A549 (cell line): ENCODE measurements around the gene MSMB.

Experiments
- BHLHE40 ChIP-seq: IDR thresholded peaks from 2 replicates; pipeline ENCODE4 v1.6.1; 2012; ENCODE audit warnings: low read depth, low read length, inconsistent platforms
- CEBPB ChIP-seq, 2 experiments: fragments of >200 bp in 1 of 2; sonication (Bioruptor Twin) in 1 of 2; formaldehyde crosslinking in 1 of 2; IDR thresholded peaks; 2 replicates each; pipeline ENCODE4 v1.6.1; 2012 to 2016
- CTCF ChIP-seq: fragments of >200 bp; sonication (Bioruptor Twin); formaldehyde crosslinking; IDR thresholded peaks from 3 replicates; pipeline ENCODE4 v1.5.1; 2016
- JUNB ChIP-seq: fragments of >200 bp; sonication (Bioruptor Twin); formaldehyde crosslinking; IDR thresholded peaks from 2 replicates; pipeline ENCODE4 v1.6.1; 2016
- MAZ ChIP-seq: fragments of 150-350 bp; IDR thresholded peaks from 2 replicates; pipeline ENCODE4 v1.6.1; 2014; ENCODE audit warnings: antibody characterized with exemption, low read depth, low read length, borderline replicate concordance
- NPAS2 ChIP-seq: fragments of 250-450 bp; sonication (Bioruptor Pico); IDR thresholded peaks from 2 replicates; pipeline ENCODE4 v1.8.0; 2022; ENCODE audit warnings: mild to moderate bottlenecking, moderate library complexity, borderline replicate concordance
- POLR2A ChIP-seq: IDR thresholded peaks from 2 replicates; pipeline ENCODE4 v1.6.1; 2012; ENCODE audit warnings: mild to moderate bottlenecking, low read length
- RAD21 ChIP-seq, 2 experiments: fragments of >200 bp in 1 of 2; sonication (Bioruptor Twin) in 1 of 2; formaldehyde crosslinking in 1 of 2; IDR thresholded peaks in 1 of 2; conservative IDR thresholded peaks in 1 of 2; 2 replicates in 1 of 2; 3 replicates in 1 of 2; pipeline ENCODE4 v1.6.1; 2012 to 2018; ENCODE audit warnings: inconsistent platforms in 1 of 2
- SMC3 ChIP-seq: fragments of >200 bp; sonication (Bioruptor Twin); formaldehyde crosslinking; IDR thresholded peaks from 3 replicates; pipeline ENCODE4 v1.6.1; 2018; ENCODE audit warnings: inconsistent platforms
- TF ChIP-seq, protein P1 (sequence below): IDR thresholded peaks from 2 replicates; pipeline ENCODE4 v1.6.1; 2012

GRCh38 chr10:46012746-46013145 lies 33.3 kb downstream of the MSMB start:
- TF ChIP-seq MAZ (no peak), CEBPB (IDR thresholded peaks at IDR 0.05) (no peak), RAD21 (conservative IDR thresholded peaks at IDR 0.05 in 1 of 2, IDR thresholded peaks at IDR 0.05 in 1 of 2) (no peak), POLR2A (no peak), JUNB (no peak), CTCF (no peak), NPAS2 (CRISPR knock-in tag) (no peak), BHLHE40 (no peak), SMC3 (no peak)
- TF ChIP-seq, protein P1, sequence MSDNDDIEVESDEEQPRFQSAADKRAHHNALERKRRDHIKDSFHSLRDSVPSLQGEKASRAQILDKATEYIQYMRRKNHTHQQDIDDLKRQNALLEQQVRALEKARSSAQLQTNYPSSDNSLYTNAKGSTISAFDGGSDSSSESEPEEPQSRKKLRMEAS = no peak
